ENCODE measurements around the gene HOXA11.

DNA sequence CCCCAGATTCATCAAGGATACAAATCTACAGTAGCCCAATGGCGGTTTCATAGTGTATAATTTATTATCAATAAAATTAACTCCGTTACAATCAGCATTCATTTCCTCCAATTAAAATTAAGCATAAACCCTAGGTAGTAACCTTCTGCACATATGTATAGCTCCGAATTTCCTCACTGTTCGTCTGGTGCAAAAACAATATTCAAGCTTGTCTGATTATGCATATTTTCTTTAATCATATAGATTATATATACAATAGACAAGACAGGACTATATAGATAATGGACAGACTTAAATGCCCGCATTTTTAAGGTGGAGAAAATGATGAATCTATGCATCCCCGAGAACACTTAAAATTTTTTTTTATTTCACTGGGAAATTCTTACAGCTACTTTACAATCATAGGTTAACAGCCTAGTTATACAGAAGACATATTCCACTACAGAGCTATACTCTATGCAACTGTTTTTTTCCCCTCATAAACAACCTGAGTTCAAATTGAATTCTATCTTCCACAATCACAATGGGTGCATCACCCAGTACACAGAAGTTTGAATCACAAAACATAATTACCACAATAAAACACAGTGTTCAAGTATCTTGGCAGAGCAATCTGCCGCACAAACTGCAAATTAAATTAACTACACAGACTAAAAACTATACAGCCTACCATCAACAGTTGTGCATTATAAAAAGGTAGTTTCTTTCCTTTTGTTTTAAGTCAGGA, 22.3 kb downstream of the HOXA11 start:
- TF ChIP-seq, protein P1, sequence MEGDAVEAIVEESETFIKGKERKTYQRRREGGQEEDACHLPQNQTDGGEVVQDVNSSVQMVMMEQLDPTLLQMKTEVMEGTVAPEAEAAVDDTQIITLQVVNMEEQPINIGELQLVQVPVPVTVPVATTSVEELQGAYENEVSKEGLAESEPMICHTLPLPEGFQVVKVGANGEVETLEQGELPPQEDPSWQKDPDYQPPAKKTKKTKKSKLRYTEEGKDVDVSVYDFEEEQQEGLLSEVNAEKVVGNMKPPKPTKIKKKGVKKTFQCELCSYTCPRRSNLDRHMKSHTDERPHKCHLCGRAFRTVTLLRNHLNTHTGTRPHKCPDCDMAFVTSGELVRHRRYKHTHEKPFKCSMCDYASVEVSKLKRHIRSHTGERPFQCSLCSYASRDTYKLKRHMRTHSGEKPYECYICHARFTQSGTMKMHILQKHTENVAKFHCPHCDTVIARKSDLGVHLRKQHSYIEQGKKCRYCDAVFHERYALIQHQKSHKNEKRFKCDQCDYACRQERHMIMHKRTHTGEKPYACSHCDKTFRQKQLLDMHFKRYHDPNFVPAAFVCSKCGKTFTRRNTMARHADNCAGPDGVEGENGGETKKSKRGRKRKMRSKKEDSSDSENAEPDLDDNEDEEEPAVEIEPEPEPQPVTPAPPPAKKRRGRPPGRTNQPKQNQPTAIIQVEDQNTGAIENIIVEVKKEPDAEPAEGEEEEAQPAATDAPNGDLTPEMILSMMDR (conservative IDR thresholded peaks at IDR 0.05; ENCODE audit: low read depth, low read length) = no peak
- TF ChIP-seq RAD21 (IDR thresholded peaks at IDR 0.05; ENCODE audit: low read length) (no peak), MAZ (IDR thresholded peaks at IDR 0.05; ENCODE audit: borderline replicate concordance, low read depth, low read length) (no peak), CEBPB (IDR thresholded peaks at IDR 0.05; ENCODE audit: low read depth, low read length) (no peak), RFX5 (IDR thresholded peaks at IDR 0.05; ENCODE audit: low read depth, low read length) (no peak), POLR2A (IDR thresholded peaks at IDR 0.05; ENCODE audit: low read depth, low read length) (no peak), BHLHE40 (IDR thresholded peaks at IDR 0.05; ENCODE audit: low read depth, low read length) (no peak), NFE2L2 (IDR thresholded peaks at IDR 0.05; ENCODE audit: low read depth, low read length) (no peak), SMC3 (IDR thresholded peaks at IDR 0.05; ENCODE audit: low read depth, low read length) (no peak), MAFK (IDR thresholded peaks at IDR 0.05; ENCODE audit: low read depth, low read length) (no peak), MXI1 (IDR thresholded peaks at IDR 0.05; ENCODE audit: borderline replicate concordance, low read depth, low read length) (no peak)
- TF ChIP-seq, protein P2, sequence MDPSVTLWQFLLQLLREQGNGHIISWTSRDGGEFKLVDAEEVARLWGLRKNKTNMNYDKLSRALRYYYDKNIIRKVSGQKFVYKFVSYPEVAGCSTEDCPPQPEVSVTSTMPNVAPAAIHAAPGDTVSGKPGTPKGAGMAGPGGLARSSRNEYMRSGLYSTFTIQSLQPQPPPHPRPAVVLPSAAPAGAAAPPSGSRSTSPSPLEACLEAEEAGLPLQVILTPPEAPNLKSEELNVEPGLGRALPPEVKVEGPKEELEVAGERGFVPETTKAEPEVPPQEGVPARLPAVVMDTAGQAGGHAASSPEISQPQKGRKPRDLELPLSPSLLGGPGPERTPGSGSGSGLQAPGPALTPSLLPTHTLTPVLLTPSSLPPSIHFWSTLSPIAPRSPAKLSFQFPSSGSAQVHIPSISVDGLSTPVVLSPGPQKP (IDR thresholded peaks at IDR 0.05; ENCODE audit: borderline replicate concordance, low read depth, low read length) = no peak
- TF ChIP-seq, protein P3, sequence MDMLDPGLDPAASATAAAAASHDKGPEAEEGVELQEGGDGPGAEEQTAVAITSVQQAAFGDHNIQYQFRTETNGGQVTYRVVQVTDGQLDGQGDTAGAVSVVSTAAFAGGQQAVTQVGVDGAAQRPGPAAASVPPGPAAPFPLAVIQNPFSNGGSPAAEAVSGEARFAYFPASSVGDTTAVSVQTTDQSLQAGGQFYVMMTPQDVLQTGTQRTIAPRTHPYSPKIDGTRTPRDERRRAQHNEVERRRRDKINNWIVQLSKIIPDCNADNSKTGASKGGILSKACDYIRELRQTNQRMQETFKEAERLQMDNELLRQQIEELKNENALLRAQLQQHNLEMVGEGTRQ (IDR thresholded peaks at IDR 0.05; ENCODE audit: low read depth, low read length) = no peak

Data from IMR-90 (cell line).